ENCODE results near the gene ERBB2. TPM values are rescaled to one million over a fixed set of nuclear protein-coding genes. Genes with fewer than 3 reads are reported as not detected.

Gene ERBB2
- total RNA-seq, 1 experiment from 2014 or later: 216 TPM

- Histone ChIP-seq H3K4me1 (ENCODE audit: insufficient read depth, low read length) (peaks cover 3% of the 10 kb centered on the region; the same call in 1 of the 2 replicates), H3K4ac (ENCODE audit: low read depth, low read length) (no peak overlapping the region), H4K91ac (ENCODE audit: insufficient read length, low read depth, low read length) (no peak overlapping the region), H3K27ac (ENCODE audit: insufficient read length, low read depth, low read length) (no peak overlapping the region), H3T11ph (ENCODE audit: low read length) (no peak overlapping the region), H3K79me2 (ENCODE audit: insufficient read depth, low read length) (peaks cover 2% of the 10 kb centered on the region; the same call in 1 of the 2 replicates), H2AFZ (ENCODE audit: low read length) (no peak overlapping the region), H2BK12ac (ENCODE audit: insufficient read length, low read depth, low read length) (no peak overlapping the region), H4K20me1 (ENCODE audit: control insufficient read depth, insufficient read depth, insufficient read length) (no peaks in the 10 kb centered on the region), H3K27me3 (ENCODE audit: insufficient read depth, low read length) (no peaks in the 10 kb centered on the region), H3K79me1 (ENCODE audit: insufficient read depth, low read depth, low read length, poor library complexity, severe bottlenecking) (no peaks in the 10 kb centered on the region), H2BK5ac (ENCODE audit: insufficient read length, low read length) (no peak overlapping the region), H3K14ac (ENCODE audit: insufficient read depth, low read length) (no peak overlapping the region), H3K9ac (ENCODE audit: extremely low read depth, insufficient read length, low read length) (no peak overlapping the region), H3K9me3 (ENCODE audit: control insufficient read depth, low read depth, low read length) (no peaks in the 10 kb centered on the region), H3K23ac (ENCODE audit: insufficient read length, low read depth, low read length) (no peak overlapping the region), H4K5ac (ENCODE audit: insufficient read length, low read depth, low read length) (no peak overlapping the region), H2BK15ac (ENCODE audit: low read depth, low read length) (no peak overlapping the region), H3K18ac (ENCODE audit: insufficient read length, low read depth, low read length) (no peak overlapping the region), H3K23me2 (ENCODE audit: insufficient read length, low read depth, low read length, poor library complexity, severe bottlenecking) (peaks cover 16% of the 10 kb centered on the region), H2BK20ac (ENCODE audit: low read depth, low read length, poor library complexity, severe bottlenecking) (no peak overlapping the region), H4K8ac (replicated peaks; ENCODE audit: insufficient read length, low read depth, low read length) (no peak overlapping the region), H3K4me2 (ENCODE audit: insufficient read depth, insufficient read length, low read length) (no peak overlapping the region), H2BK120ac (ENCODE audit: low read depth, low read length, poor library complexity, severe bottlenecking) (no peak overlapping the region), H2AK5ac (ENCODE audit: insufficient read length, low read length) (no peak overlapping the region), H3K56ac (ENCODE audit: insufficient read length, low read depth, low read length) (no peak overlapping the region)
- no CpG with 5 or more reads among the region's 16 CpGs for WGBS (ENCODE audit: extremely low coverage, insufficient read length, low lambda C conversion rate)
- no peak for DNase-seq
- peak overlapping the region in 1 of 3 experiments; percentile 47; a peak in 1 of 7 replicates for H3K27ac Mint-ChIP-seq
- TF ChIP-seq, protein P1, sequence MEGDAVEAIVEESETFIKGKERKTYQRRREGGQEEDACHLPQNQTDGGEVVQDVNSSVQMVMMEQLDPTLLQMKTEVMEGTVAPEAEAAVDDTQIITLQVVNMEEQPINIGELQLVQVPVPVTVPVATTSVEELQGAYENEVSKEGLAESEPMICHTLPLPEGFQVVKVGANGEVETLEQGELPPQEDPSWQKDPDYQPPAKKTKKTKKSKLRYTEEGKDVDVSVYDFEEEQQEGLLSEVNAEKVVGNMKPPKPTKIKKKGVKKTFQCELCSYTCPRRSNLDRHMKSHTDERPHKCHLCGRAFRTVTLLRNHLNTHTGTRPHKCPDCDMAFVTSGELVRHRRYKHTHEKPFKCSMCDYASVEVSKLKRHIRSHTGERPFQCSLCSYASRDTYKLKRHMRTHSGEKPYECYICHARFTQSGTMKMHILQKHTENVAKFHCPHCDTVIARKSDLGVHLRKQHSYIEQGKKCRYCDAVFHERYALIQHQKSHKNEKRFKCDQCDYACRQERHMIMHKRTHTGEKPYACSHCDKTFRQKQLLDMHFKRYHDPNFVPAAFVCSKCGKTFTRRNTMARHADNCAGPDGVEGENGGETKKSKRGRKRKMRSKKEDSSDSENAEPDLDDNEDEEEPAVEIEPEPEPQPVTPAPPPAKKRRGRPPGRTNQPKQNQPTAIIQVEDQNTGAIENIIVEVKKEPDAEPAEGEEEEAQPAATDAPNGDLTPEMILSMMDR (conservative IDR thresholded peaks at IDR 0.05): no peak
- peaks cover 19 to 21% of the 10 kb centered on the region in 2 experiments for H3K4me1 Mint-ChIP-seq
- H3K9me3 Mint-ChIP-seq: no peaks in the 10 kb centered on the region
- H3K27me3 Mint-ChIP-seq (ENCODE audit: low read depth): no peaks in the 10 kb centered on the region
- H3K36me3 Mint-ChIP-seq (ENCODE audit: insufficient read depth in 1 of 3, low read depth in 3 of 3): peaks cover 13 to 57% (median 50%) of the 10 kb centered on the region in 3 experiments; a peak in 6 of 7 replicates
- H3K4me3 Mint-ChIP-seq: no peak overlapping the region
Observed at GRCh38 chr17:39744075-39744835, 44.4 kb downstream of the ERBB2 start.
